HG02840 (cell line): ENCODE data around the gene LPGAT1.
"Not testable (repeated sequence)": the region's sequence is repeated elsewhere in the genome, so short reads cannot be mapped to it uniquely, and the experiment has no call there.

ENCODE experiments used
- ATAC-seq: cut with Tn5 transposase; IDR thresholded peaks from one replicate; pipeline ENCODE4 v1.9.1; 2021; ENCODE audit warnings: mild to moderate bottlenecking, moderate library complexity, moderate number of reproducible peaks; ENCODE audit not compliant: unreplicated experiment, low FRiP score

The LPGAT1 gene

GRCh38 chr1:211830328-211831142 is at the start of gene LPGAT1:
Gene LPGAT1 (minus strand): TSS chr1:211830763. CDS start chr1:211829296, 1,467 bp downstream.
- peak; percentile 76 for ATAC-seq

GRCh38 chr1:211879475-211879874 is 48.9 kb upstream of the LPGAT1 start:
- no peak for ATAC-seq

GRCh38 chr1:211876851-211877590 is 46.5 kb upstream of the LPGAT1 start:
- ATAC-seq = no peak

- no peak for ATAC-seq
Measured at GRCh38 chr1:211875541-211875940, 45.0 kb upstream of the LPGAT1 start.

- no peak for ATAC-seq
Measured at GRCh38 chr1:211874521-211875347, 44.2 kb upstream of the LPGAT1 start.

- not testable (repeated sequence) for ATAC-seq
Measured at GRCh38 chr1:211873731-211874130, 43.2 kb upstream of the LPGAT1 start.

- ATAC-seq = no peak
Measured at GRCh38 chr1:211870156-211870555, 39.6 kb upstream of the LPGAT1 start.

- no peak for ATAC-seq
Measured at GRCh38 chr1:211865180-211865579, 34.6 kb upstream of the LPGAT1 start.

- ATAC-seq = no peak
Measured at GRCh38 chr1:211859405-211859804, 28.8 kb upstream of the LPGAT1 start.

- no peak for ATAC-seq
Measured at GRCh38 chr1:211851174-211851573, 20.6 kb upstream of the LPGAT1 start.

- no peak for ATAC-seq
Measured at GRCh38 chr1:211843507-211844298, 13.1 kb upstream of the LPGAT1 start.

- ATAC-seq = no peak
Measured at GRCh38 chr1:211843018-211843417, 12.5 kb upstream of the LPGAT1 start.

GRCh38 chr1:211842518-211842917 is 12.0 kb upstream of the LPGAT1 start:
- ATAC-seq = no peak

- no peak for ATAC-seq
Measured at GRCh38 chr1:211839106-211839505, 8.5 kb upstream of the LPGAT1 start.

- ATAC-seq = no peak
Measured at GRCh38 chr1:211833174-211833820, 2.7 kb upstream of the LPGAT1 start.

- no peak for ATAC-seq
Measured at GRCh38 chr1:211832661-211833060, 2.1 kb upstream of the LPGAT1 start.

GRCh38 chr1:211831558-211832323 is 1.2 kb upstream of the LPGAT1 start:
- ATAC-seq = no peak

GRCh38 chr1:211830055-211830327 is 572 bp downstream of the LPGAT1 start:
- ATAC-seq = peak; percentile 27
